BLaER1 (cell line): ENCODE measurements around the gene KRT36.

Experiments
- H3K27ac ChIP-seq: shearing (Covaris generic); formaldehyde crosslinking; 2 replicates; pipeline ENCODE4 v1.8.1; 2022
- H3K27me3 ChIP-seq: shearing (Covaris generic); formaldehyde crosslinking; 2 replicates; pipeline ENCODE4 v1.8.1; 2022
- H3K36me3 ChIP-seq: shearing (Covaris generic); formaldehyde crosslinking; 2 replicates; pipeline ENCODE4 v1.8.1; 2022
- H3K4me1 ChIP-seq: shearing (Covaris generic); formaldehyde crosslinking; 2 replicates; pipeline ENCODE4 v1.8.1; 2022
- H3K4me2 ChIP-seq: shearing (Covaris generic); formaldehyde crosslinking; 2 replicates; pipeline ENCODE4 v1.8.1; 2022
- H3K4me3 ChIP-seq: shearing (Covaris generic); formaldehyde crosslinking; 2 replicates; pipeline ENCODE4 v1.8.1; 2022
- H3K9ac ChIP-seq: shearing (Covaris generic); formaldehyde crosslinking; 2 replicates; pipeline ENCODE4 v1.8.1; 2022
- H3K9me3 ChIP-seq: shearing (Covaris generic); formaldehyde crosslinking; 2 replicates; pipeline ENCODE4 v1.8.1; 2022
- H4K20me1 ChIP-seq: shearing (Covaris generic); formaldehyde crosslinking; 2 replicates; pipeline ENCODE4 v1.8.1; 2022
- Cebpa-rat ChIP-seq: shearing (Covaris generic); IDR thresholded peaks from 2 replicates; pipeline ENCODE4 v1.8.1; 2022

KRT36 gene

GRCh38 chr17:41446806-41447205 lies 42.9 kb downstream of the KRT36 start:
- no peaks in the 10 kb centered on the region for H3K36me3 ChIP-seq
- H3K27me3 ChIP-seq: no peaks in the 10 kb centered on the region
- H3K4me2 ChIP-seq: peak overlapping the region; percentile 32
- no peak for TF ChIP-seq Cebpa-rat
- H3K27ac ChIP-seq: no peak overlapping the region
- H3K9ac ChIP-seq: no peak overlapping the region
- H3K9me3 ChIP-seq: 0 out of 2 replicates have a peak, but pooled peaks cover 7% of the 10 kb centered on the region
- H3K4me3 ChIP-seq: no peak overlapping the region
- peaks cover 9% of the 10 kb centered on the region for H3K4me1 ChIP-seq
- no peaks in the 10 kb centered on the region for H4K20me1 ChIP-seq

DNA sequence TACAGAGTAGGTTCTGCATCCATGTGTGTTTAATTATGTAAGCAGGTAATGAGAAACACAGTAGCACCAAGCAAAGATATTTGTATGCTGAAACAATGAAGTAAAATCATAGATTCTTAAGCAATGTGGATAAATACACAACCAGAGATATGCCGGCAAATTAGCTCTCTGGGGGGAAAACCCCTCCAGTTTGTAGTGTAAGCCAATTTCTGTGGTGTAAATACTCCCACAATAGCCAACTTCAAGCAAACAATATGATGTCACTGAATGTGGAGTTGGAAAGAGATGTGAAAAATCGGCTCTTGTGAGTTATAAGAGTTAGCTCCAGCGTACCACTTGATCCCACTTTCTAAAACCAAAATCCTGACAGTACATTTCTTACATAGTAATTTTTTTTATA lies 45.1 kb downstream of the KRT36 start:
- H3K9me3 ChIP-seq: no peaks in the 10 kb centered on the region
- no peak overlapping the region for H3K27ac ChIP-seq
- no peak overlapping the region for H3K9ac ChIP-seq
- H3K36me3 ChIP-seq: no peaks in the 10 kb centered on the region
- no peaks in the 10 kb centered on the region for H3K27me3 ChIP-seq
- H3K4me2 ChIP-seq: no peak overlapping the region
- no peak overlapping the region for H3K4me3 ChIP-seq
- H3K4me1 ChIP-seq: peaks cover 9% of the 10 kb centered on the region
- TF ChIP-seq Cebpa-rat: no peak
- H4K20me1 ChIP-seq: no peaks in the 10 kb centered on the region

DNA sequence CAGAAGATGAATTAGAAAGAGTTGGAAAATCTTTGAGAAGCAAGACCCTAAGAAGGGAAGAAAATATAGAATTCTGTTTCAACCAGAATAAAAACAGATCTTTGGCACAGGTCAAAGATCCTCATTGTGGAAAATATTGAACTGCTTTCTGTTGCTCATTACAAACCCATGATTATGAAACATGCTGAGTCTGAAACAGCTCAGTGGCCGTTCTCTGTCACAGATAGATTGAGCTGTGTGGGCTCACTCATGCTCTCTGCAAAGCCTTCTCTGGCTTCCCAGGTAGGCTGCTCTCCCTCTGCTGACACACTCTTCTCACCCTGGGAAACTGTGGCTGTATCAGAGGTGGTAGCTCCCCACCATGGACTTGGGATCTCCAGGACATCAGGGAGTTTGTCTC lies 45.5 kb downstream of the KRT36 start:
- H3K27ac ChIP-seq: no peak overlapping the region
- H3K27me3 ChIP-seq: no peaks in the 10 kb centered on the region
- no peaks in the 10 kb centered on the region for H3K36me3 ChIP-seq
- H3K4me2 ChIP-seq: no peak overlapping the region
- no peaks in the 10 kb centered on the region for H3K9me3 ChIP-seq
- no peak overlapping the region for H3K4me3 ChIP-seq
- TF ChIP-seq Cebpa-rat: no peak
- no peak overlapping the region for H3K9ac ChIP-seq
- H4K20me1 ChIP-seq: no peaks in the 10 kb centered on the region
- peaks cover 9% of the 10 kb centered on the region for H3K4me1 ChIP-seq

GRCh38 chr17:41442739-41443138 lies 47.0 kb downstream of the KRT36 start:
- Histone ChIP-seq H3K4me2 (no peak overlapping the region), H3K4me1 (peaks cover 9% of the 10 kb centered on the region), H3K4me3 (no peak overlapping the region), H3K27ac (no peak overlapping the region), H4K20me1 (no peaks in the 10 kb centered on the region), H3K9ac (no peak overlapping the region), H3K27me3 (no peaks in the 10 kb centered on the region), H3K36me3 (no peaks in the 10 kb centered on the region), H3K9me3 (no peaks in the 10 kb centered on the region)
- no peak for TF ChIP-seq Cebpa-rat

DNA sequence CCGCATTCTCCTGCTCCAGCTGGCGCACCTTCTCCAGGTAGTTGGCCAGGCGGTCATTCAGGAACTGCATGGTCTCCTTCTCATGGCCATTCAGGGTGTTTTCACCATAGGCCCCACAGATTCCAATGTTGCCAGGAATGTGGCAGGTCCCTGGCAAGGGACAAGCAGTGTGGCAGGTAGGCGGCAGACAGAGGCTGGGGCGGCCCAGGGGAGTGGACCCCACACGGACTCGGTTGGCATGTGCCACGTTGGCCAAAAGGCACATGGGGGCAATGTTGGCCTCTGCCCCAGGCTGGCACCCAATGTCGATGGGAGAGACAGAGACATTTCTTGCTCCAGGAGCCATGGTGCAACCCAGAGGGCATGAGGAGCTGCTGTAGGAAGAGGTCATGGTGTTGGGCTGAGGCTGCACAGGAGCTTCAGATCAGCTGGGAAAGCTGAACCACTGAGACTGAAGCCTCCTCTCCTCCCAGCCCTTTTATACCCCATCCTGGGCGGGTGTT lies 49.1 kb downstream of the KRT36 start, which contains the start of gene KRT38:
Gene KRT38 (minus strand): TSS at position 453 of the 503 bp plus-strand sequence. CDS start 62 bp downstream, at position 391.
- H3K27ac ChIP-seq: no peak within 1 kb of the TSS
- no peaks in the 10 kb centered on the region for H3K4me1 ChIP-seq
- H3K4me2 ChIP-seq: no peak within 1 kb of the TSS
- no peaks in the 10 kb centered on the region for H4K20me1 ChIP-seq
- no peaks in the 10 kb centered on the region for H3K27me3 ChIP-seq
- no peaks in the 10 kb centered on the region for H3K36me3 ChIP-seq
- no peaks in the 10 kb centered on the region for H3K9me3 ChIP-seq
- TF ChIP-seq Cebpa-rat: no peak
- H3K9ac ChIP-seq: no peak within 1 kb of the TSS
- H3K4me3 ChIP-seq: no peak within 1 kb of the TSS

DNA sequence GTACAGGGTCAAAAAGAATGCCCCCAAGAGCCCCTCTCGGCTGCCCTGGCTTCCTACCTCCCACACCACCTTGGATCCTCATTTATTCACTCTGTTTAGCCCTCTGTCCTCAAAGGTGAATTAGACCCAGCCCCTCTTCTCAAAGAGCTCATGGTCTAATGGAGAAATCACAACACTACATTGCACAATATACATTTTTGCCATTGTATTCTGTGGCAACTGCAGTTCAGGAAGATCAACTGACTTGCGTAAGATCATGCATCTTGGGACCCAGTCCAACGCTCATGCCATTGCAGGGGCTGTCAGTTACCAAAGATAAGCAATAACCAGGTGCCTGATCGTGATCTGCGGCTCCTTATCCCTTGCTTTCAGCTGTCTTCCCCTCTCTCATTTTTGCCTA lies 50.3 kb downstream of the KRT36 start:
- Histone ChIP-seq H3K4me1 (no peaks in the 10 kb centered on the region), H3K4me2 (no peak overlapping the region), H3K27ac (no peak overlapping the region), H3K4me3 (no peak overlapping the region), H3K36me3 (no peaks in the 10 kb centered on the region), H3K27me3 (no peaks in the 10 kb centered on the region), H3K9me3 (no peaks in the 10 kb centered on the region), H4K20me1 (no peaks in the 10 kb centered on the region), H3K9ac (no peak overlapping the region)
- TF ChIP-seq Cebpa-rat: no peak

- Histone ChIP-seq H4K20me1 (no peaks in the 10 kb centered on the region), H3K4me1 (no peaks in the 10 kb centered on the region), H3K4me2 (no peak overlapping the region), H3K27me3 (no peaks in the 10 kb centered on the region), H3K4me3 (no peak overlapping the region), H3K27ac (no peak overlapping the region), H3K9me3 (no peaks in the 10 kb centered on the region), H3K36me3 (no peaks in the 10 kb centered on the region), H3K9ac (no peak overlapping the region)
- TF ChIP-seq Cebpa-rat: no peak
Measured at GRCh38 chr17:41437769-41438168, 51.9 kb downstream of the KRT36 start.

DNA sequence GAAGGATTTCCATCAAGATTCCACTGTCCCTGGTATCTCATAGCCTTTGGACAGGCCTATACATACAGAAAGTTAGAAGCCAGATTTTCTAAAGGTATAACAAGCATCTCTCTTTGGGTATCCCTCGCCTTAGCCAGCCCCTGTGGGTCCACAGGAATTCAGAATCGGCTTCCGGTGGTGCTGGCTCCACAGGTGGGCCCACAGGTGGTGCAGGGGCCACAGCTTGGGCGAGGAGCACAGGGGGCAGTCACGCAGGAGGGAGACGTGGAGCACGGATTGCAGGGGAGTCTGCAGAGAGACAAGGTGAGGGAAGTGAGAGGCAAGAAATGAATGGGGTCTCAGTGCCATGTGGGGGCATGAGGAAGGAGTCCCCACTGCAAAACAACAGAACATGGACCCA lies 52.5 kb downstream of the KRT36 start:
- Histone ChIP-seq H3K4me3 (no peak overlapping the region), H3K9ac (no peak overlapping the region), H3K4me1 (no peaks in the 10 kb centered on the region), H4K20me1 (no peaks in the 10 kb centered on the region), H3K36me3 (no peaks in the 10 kb centered on the region), H3K9me3 (no peaks in the 10 kb centered on the region), H3K27me3 (no peaks in the 10 kb centered on the region), H3K4me2 (no peak overlapping the region), H3K27ac (no peak overlapping the region)
- TF ChIP-seq Cebpa-rat: no peak
